IPS DF 4.7 (cell line): ENCODE measurements around the gene TMEM91.
"Not testable (repeated sequence)": the region's sequence is repeated elsewhere in the genome, so short reads cannot be mapped to it uniquely, and the experiment has no call there.

Experiments used
- DNase-seq: peaks from one replicate; pipeline ENCODE4 v3.0.0-alpha.2; 2013; ENCODE audit warnings: low spot score; ENCODE audit errors: extremely low read depth

Gene TMEM91

GRCh38 chr19:41376241-41376997, at the start of gene TMEM91:
Gene TMEM91 (plus strand): TSS chr19:41376533. CDS start chr19:41378310, 1,777 bp downstream.
- DNase-seq, result no peak

GRCh38 chr19:41327076-41327575, 49.2 kb upstream of the TMEM91 start:
- no peak for DNase-seq

GRCh38 chr19:41327576-41328156, 48.7 kb upstream of the TMEM91 start:
- no peak for DNase-seq

- no peak for DNase-seq
Observed at GRCh38 chr19:41328157-41328841, 48.0 kb upstream of the TMEM91 start.

GRCh38 chr19:41328842-41329225, 47.5 kb upstream of the TMEM91 start:
- no peak for DNase-seq

GRCh38 chr19:41330481-41330880, 45.9 kb upstream of the TMEM91 start:
- no peak for DNase-seq

GRCh38 chr19:41330946-41331678, 45.2 kb upstream of the TMEM91 start:
- no peak for DNase-seq

GRCh38 chr19:41332000-41332399, 44.3 kb upstream of the TMEM91 start:
- no peak for DNase-seq

- DNase-seq, result no peak
Observed at GRCh38 chr19:41332468-41332867, 43.9 kb upstream of the TMEM91 start.

GRCh38 chr19:41334793-41335192, 41.5 kb upstream of the TMEM91 start:
- no peak for DNase-seq

GRCh38 chr19:41335467-41335866, 40.9 kb upstream of the TMEM91 start:
- DNase-seq, result no peak

- DNase-seq, result no peak
Observed at GRCh38 chr19:41339936-41340335, 36.4 kb upstream of the TMEM91 start.

GRCh38 chr19:41341669-41342490, 34.5 kb upstream of the TMEM91 start:
- no peak for DNase-seq

- DNase-seq, result no peak
Observed at GRCh38 chr19:41344162-41344561, 32.2 kb upstream of the TMEM91 start.

- not testable (repeated sequence) for DNase-seq
Observed at GRCh38 chr19:41346916-41347315, 29.4 kb upstream of the TMEM91 start.

GRCh38 chr19:41350735-41351338, 25.5 kb upstream of the TMEM91 start:
- DNase-seq, result no peak

- DNase-seq, result no peak
Observed at GRCh38 chr19:41351339-41352245, 24.7 kb upstream of the TMEM91 start.

GRCh38 chr19:41352279-41352608, 24.1 kb upstream of the TMEM91 start:
- no peak for DNase-seq
